Lower lobe of right lung (tissue), 2 donors: ENCODE data around the gene ASTE1. TPM values are rescaled to one million over a fixed set of nuclear protein-coding genes. Genes with fewer than 3 reads are reported as not detected.
A peak's percentile ranks its signal among the peaks of the same experiment; 100 is the strongest.

Experiments
- ATAC-seq, 2 donors: fragments of 200-7000 bp; cut with Tn5 transposase; one replicate each; pipeline ENCODE4 v1.9.1; 2020 to 2022; ENCODE audit warnings: mild to moderate bottlenecking in 2 of 2, moderate library complexity in 2 of 2
- DNase-seq: peaks from one replicate; pipeline ENCODE4 v3.0.0-alpha.2; 2020
- H3K27ac ChIP-seq: fragments of 200-600 bp; one replicate; pipeline ENCODE4 v1.8.0; 2022
- H3K27me3 ChIP-seq: fragments of 200-600 bp; one replicate; pipeline ENCODE4 v1.8.0; 2022; ENCODE audit warnings: low read depth
- H3K36me3 ChIP-seq: fragments of 200-600 bp; one replicate; pipeline ENCODE4 v1.8.0; 2022; ENCODE audit warnings: mild to moderate bottlenecking
- H3K4me1 ChIP-seq: fragments of 200-600 bp; one replicate; pipeline ENCODE4 v1.8.0; 2022
- H3K4me3 ChIP-seq: fragments of 200-600 bp; one replicate; pipeline ENCODE4 v1.8.0; 2022; ENCODE audit warnings: mild to moderate bottlenecking
- H3K9me3 ChIP-seq: fragments of 200-600 bp; one replicate; pipeline ENCODE4 v1.8.0; 2022
- intact Hi-C: fragments of 100-400 bp; cut with DNase I; formaldehyde crosslinking; loops from one replicate; pipeline ENCODE4 v1.11.0; 2022
- long read RNA-seq: library from polyadenylated mRNA; unstranded; transcript quantifications from one replicate; pipeline ENCODE4 v2.0.0, GENCODE V29; 2021
- total RNA-seq: library from RNA; stranded (reverse); fragmentation: NEBNext Ultra II Directional; extraction: Animal tissue kit (Norgen Biotek cat#: 25700); gene quantifications from one replicate; pipeline ENCODE4 v1.2.1, GENCODE V29; 2021
- TF ChIP-seq, protein P1 (sequence below): fragments of 200-600 bp; IDR thresholded peaks from one replicate; pipeline ENCODE4 v1.8.0; 2022; ENCODE audit warnings: antibody characterized with exemption, mild to moderate bottlenecking
- donor health status: DM: no; HTN: yes; CAD: no; lungs with severe emphysema.

ASTE1 gene
- total RNA-seq = 8.1 TPM
- long read RNA-seq, partial matches to known transcripts = 2 of 14 reads
- long read RNA-seq, other reads (novel, unspliced or antisense) = 9 of 14 reads

GRCh38 chr3:131026321-131027151 lies at the start of gene ASTE1, which contains the start of gene NEK11:
Gene ASTE1 (minus strand): TSS chr3:131026825. CDS start chr3:131025306, 1,519 bp downstream.
Gene NEK11 (plus strand): TSS chr3:131026877. CDS start chr3:131029709, 2,832 bp downstream.
- Histone ChIP-seq H3K4me3 (peak within 1 kb of the TSS; percentile 72), H3K4me1 (peaks cover 31% of the 10 kb centered on the region), H3K36me3 (peaks cover 5% of the 10 kb centered on the region), H3K27ac (peak within 1 kb of the TSS; percentile 91), H3K9me3 (no peaks in the 10 kb centered on the region), H3K27me3 (no peaks in the 10 kb centered on the region)
- intact Hi-C loops = no loop called here
- TF ChIP-seq, protein P1, sequence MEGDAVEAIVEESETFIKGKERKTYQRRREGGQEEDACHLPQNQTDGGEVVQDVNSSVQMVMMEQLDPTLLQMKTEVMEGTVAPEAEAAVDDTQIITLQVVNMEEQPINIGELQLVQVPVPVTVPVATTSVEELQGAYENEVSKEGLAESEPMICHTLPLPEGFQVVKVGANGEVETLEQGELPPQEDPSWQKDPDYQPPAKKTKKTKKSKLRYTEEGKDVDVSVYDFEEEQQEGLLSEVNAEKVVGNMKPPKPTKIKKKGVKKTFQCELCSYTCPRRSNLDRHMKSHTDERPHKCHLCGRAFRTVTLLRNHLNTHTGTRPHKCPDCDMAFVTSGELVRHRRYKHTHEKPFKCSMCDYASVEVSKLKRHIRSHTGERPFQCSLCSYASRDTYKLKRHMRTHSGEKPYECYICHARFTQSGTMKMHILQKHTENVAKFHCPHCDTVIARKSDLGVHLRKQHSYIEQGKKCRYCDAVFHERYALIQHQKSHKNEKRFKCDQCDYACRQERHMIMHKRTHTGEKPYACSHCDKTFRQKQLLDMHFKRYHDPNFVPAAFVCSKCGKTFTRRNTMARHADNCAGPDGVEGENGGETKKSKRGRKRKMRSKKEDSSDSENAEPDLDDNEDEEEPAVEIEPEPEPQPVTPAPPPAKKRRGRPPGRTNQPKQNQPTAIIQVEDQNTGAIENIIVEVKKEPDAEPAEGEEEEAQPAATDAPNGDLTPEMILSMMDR = no peak
- ATAC-seq (peak; percentile 100), DNase-seq (peak; percentile 96)

- TF ChIP-seq, protein P1 = no peak
- intact Hi-C loops = no loop called here
- no peaks in the 10 kb centered on the region for H3K4me1 ChIP-seq
- no peak overlapping the region for H3K4me3 ChIP-seq
- ATAC-seq (no peak), DNase-seq (no peak)
- no peak overlapping the region for H3K27ac ChIP-seq
- no peaks in the 10 kb centered on the region for H3K36me3 ChIP-seq
- H3K27me3 ChIP-seq = no peaks in the 10 kb centered on the region
- no peaks in the 10 kb centered on the region for H3K9me3 ChIP-seq
These were observed 49.2 kb upstream of the ASTE1 start for GRCh38 chr3:131075632-131076328.

- no peaks in the 10 kb centered on the region for H3K36me3 ChIP-seq
- no peak for DNase-seq
- no peak for ATAC-seq
- intact Hi-C loops = no loop called here
- TF ChIP-seq, protein P1 = no peak
- no peak overlapping the region for H3K27ac ChIP-seq
- H3K4me3 ChIP-seq = no peak overlapping the region
- no peaks in the 10 kb centered on the region for H3K27me3 ChIP-seq
- H3K4me1 ChIP-seq = no peaks in the 10 kb centered on the region
- no peaks in the 10 kb centered on the region for H3K9me3 ChIP-seq
These were observed 46.2 kb upstream of the ASTE1 start for GRCh38 chr3:131072845-131073244.

GRCh38 chr3:131072099-131072559 lies 45.5 kb upstream of the ASTE1 start:
- ATAC-seq (no peak), DNase-seq (no peak)
- Histone ChIP-seq H3K4me1 (no peaks in the 10 kb centered on the region), H3K27ac (no peak overlapping the region), H3K36me3 (no peaks in the 10 kb centered on the region), H3K4me3 (no peak overlapping the region), H3K9me3 (no peaks in the 10 kb centered on the region), H3K27me3 (no peaks in the 10 kb centered on the region)
- intact Hi-C loops = no loop called here
- TF ChIP-seq, protein P1 = no peak

- no peaks in the 10 kb centered on the region for H3K27me3 ChIP-seq
- DNase-seq = no peak
- no peak overlapping the region for H3K4me3 ChIP-seq
- TF ChIP-seq, protein P1 = no peak
- ATAC-seq = no peak
- intact Hi-C loops = no loop called here
- H3K36me3 ChIP-seq = no peaks in the 10 kb centered on the region
- no peak overlapping the region for H3K27ac ChIP-seq
- no peaks in the 10 kb centered on the region for H3K9me3 ChIP-seq
- no peaks in the 10 kb centered on the region for H3K4me1 ChIP-seq
These were observed 41.4 kb upstream of the ASTE1 start for GRCh38 chr3:131067983-131068382.
